ENCODE results near the gene NOTO. TPM values are rescaled to one million over a fixed set of nuclear protein-coding genes. Genes with fewer than 3 reads are reported as not detected.

NOTO gene
- polyA plus RNA-seq, 1 experiment, result not detected

DNA sequence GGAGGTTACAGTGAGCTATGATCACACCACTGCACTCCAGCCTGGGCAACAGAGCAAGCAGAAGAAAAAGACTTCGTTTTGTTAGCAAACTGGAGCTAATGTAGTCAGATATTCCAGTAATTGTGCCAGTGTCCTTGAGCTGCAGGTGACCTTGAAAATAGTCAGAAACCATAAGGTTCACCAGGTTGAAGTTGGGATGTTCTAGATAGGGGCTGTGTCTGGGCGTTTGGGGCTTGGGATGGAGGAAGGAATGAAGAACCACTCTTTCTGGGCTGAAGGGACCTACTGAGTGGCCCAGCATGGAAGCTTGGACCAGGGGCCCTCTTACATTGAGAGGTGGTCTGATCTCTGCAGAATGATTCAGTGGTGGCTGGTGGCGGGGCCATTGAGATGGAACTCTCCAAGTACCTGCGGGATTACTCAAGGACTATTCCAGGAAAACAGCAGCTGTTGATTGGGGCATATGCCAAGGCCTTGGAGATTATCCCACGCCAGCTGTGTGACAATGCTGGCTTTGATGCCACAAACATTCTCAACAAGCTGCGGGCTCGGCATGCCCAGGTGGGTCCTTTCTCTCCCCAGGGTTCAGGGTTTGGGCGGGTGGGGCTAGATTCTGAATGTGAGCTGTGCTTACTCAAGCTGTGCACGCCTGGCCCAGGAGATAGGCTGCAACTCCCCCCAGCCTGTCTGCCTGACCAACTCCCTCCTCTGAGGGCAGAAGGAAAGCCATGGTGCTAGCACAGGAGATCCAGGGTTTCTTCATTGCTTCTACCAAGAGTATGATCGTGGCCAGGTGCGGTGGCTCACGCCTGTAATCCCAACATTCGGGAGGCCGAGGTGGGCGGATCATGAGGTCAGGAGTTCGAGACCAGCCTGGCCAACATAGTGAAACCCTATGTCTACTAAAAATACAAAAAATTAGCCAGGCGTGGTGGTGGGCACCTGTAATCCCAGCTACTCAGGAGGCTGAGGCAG is 48.8 kb downstream of the NOTO start:
- Histone ChIP-seq H3K4me3 (ENCODE audit: low read depth, low read length) (no peak overlapping the region), H3K27me3 (ENCODE audit: control insufficient read depth, insufficient read depth, low read length) (no peaks in the 10 kb centered on the region), H3K9me3 (ENCODE audit: control insufficient read depth, insufficient read depth, low read length) (no peaks in the 10 kb centered on the region), H3K27ac (ENCODE audit: low read depth, low read length) (no peak overlapping the region)
- TF ChIP-seq, protein P1, sequence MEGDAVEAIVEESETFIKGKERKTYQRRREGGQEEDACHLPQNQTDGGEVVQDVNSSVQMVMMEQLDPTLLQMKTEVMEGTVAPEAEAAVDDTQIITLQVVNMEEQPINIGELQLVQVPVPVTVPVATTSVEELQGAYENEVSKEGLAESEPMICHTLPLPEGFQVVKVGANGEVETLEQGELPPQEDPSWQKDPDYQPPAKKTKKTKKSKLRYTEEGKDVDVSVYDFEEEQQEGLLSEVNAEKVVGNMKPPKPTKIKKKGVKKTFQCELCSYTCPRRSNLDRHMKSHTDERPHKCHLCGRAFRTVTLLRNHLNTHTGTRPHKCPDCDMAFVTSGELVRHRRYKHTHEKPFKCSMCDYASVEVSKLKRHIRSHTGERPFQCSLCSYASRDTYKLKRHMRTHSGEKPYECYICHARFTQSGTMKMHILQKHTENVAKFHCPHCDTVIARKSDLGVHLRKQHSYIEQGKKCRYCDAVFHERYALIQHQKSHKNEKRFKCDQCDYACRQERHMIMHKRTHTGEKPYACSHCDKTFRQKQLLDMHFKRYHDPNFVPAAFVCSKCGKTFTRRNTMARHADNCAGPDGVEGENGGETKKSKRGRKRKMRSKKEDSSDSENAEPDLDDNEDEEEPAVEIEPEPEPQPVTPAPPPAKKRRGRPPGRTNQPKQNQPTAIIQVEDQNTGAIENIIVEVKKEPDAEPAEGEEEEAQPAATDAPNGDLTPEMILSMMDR (IDR thresholded peaks at IDR 0.05; ENCODE audit: low read depth, low read length), result no peak
- POLR2A ChIA-PET, result interaction anchor here (0.6 to 1.5 kb wide), 4 partner anchors 17 to 868 kb away, joined by 3 to 6 read pairs (median 3); partner anchors contain the start of genes CCT7 and PRADC1
- no peak for DNase-seq (ENCODE audit: low read depth, low spot score)
- CTCF ChIA-PET, result interaction anchor here (0.6 kb wide), 1 partner anchor 20 kb away, joined by 3 read pairs; no protein-coding TSS in a partner anchor

DNA sequence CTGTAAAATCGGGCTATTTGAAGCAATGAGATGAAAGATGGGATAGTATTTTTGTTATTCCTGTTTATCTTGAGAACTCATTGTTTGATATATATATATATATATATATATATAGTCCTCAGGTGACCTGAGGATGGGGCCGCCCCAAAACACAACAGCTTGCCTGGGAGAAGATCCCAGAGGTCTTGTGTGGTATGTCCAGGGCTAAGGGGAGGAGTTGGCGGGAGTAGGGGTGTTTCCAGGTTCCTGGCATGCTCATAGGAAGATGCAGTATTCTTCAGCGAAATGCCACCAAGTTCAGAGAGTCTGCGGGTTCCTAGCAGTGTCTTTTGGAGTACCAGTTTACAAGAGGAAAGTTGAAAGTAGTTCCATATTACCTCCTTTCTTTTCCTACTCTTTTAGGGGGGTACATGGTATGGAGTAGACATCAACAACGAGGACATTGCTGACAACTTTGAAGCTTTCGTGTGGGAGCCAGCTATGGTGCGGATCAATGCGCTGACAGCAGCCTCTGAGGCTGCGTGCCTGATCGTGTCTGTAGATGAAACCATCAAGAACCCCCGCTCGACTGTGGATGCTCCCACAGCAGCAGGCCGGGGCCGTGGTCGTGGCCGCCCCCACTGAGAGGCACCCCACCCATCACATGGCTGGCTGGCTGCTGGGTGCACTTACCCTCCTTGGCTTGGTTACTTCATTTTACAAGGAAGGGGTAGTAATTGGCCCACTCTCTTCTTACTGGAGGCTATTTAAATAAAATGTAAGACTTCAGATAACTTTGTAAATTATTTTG is 50.1 kb downstream of the NOTO start:
- Histone ChIP-seq H3K9me3 (ENCODE audit: control insufficient read depth, insufficient read depth, low read length) (no peaks in the 10 kb centered on the region), H3K4me3 (ENCODE audit: low read depth, low read length) (no peak overlapping the region), H3K27me3 (ENCODE audit: control insufficient read depth, insufficient read depth, low read length) (no peaks in the 10 kb centered on the region), H3K27ac (ENCODE audit: low read depth, low read length) (no peak overlapping the region)
- POLR2A ChIA-PET, result interaction anchor here (1.1 to 1.5 kb wide), 2 partner anchors 18 to 19 kb away, joined by 3 to 6 read pairs; partner anchors contain the start of genes CCT7 and PRADC1
- CTCF ChIA-PET, result no interaction called here
- no peak for DNase-seq (ENCODE audit: low read depth, low spot score)
- TF ChIP-seq, protein P1 (IDR thresholded peaks at IDR 0.05; ENCODE audit: low read depth, low read length), result no peak

DNA sequence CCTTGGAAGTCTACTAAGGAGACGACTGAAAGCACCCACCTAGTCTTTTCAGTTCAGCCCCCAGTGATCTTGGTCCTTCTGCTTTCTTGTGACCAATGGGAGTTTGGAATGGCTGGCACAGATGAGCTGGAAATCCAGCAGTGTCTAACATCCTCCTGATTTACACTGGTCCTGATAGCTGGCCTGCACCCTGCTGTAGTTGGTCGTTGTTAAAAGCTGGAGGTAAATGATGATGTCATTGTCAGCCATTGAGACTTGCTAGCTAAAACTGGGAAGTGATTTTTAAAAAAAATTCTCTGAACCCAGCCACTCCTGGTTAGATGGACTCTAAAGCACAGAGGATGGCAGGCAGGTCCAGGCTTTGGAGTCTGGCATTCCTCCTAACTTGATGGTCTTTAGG is 51.0 kb downstream of the NOTO start:
- H3K9me3 ChIP-seq (ENCODE audit: control insufficient read depth, insufficient read depth, low read length), result no peaks in the 10 kb centered on the region
- CTCF ChIA-PET, result interaction anchor here (0.5 to 1.0 kb wide), 2 partner anchors 18 to 41 kb away, joined by 3 read pairs; no protein-coding TSS in a partner anchor
- no peaks in the 10 kb centered on the region for H3K27me3 ChIP-seq (ENCODE audit: control insufficient read depth, insufficient read depth, low read length)
- POLR2A ChIA-PET, result no interaction called here
- H3K4me3 ChIP-seq (ENCODE audit: low read depth, low read length), result no peak overlapping the region
- no peak for DNase-seq (ENCODE audit: low read depth, low spot score)
- H3K27ac ChIP-seq (ENCODE audit: low read depth, low read length), result no peak overlapping the region
- TF ChIP-seq, protein P1 (IDR thresholded peaks at IDR 0.05; ENCODE audit: low read depth, low read length), result no peak

DNA sequence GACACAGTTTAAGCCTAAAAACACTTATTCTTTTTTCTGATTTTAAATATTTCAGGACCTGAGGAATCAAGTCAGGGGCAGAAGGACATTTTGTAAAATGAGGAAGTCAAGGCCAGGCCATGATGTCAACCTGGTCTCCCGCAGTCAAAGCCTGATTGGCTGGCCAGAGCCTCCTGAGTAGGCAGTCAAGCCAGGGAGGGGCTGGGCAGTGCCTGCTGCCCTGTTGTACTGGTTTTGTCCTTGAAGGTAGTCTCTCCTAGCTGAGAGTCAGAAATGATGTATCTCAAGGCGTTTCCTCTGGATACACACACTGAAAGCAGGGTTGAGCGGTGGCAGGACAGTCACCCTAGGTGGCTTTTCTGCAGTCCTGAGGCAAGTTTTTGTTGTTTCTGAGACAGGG is 51.5 kb downstream of the NOTO start:
- no peak for DNase-seq (ENCODE audit: low read depth, low spot score)
- CTCF ChIA-PET, result interaction anchor here (1.0 kb wide), 1 partner anchor 42 kb away, joined by 3 read pairs; no protein-coding TSS in a partner anchor
- TF ChIP-seq, protein P1 (IDR thresholded peaks at IDR 0.05; ENCODE audit: low read depth, low read length), result no peak
- no peak overlapping the region for H3K4me3 ChIP-seq (ENCODE audit: low read depth, low read length)
- POLR2A ChIA-PET, result interaction anchor here (1.2 kb wide), 1 partner anchor 18 kb away, joined by 3 read pairs; no protein-coding TSS in a partner anchor
- no peaks in the 10 kb centered on the region for H3K9me3 ChIP-seq (ENCODE audit: control insufficient read depth, insufficient read depth, low read length)
- H3K27me3 ChIP-seq (ENCODE audit: control insufficient read depth, insufficient read depth, low read length), result no peaks in the 10 kb centered on the region
- H3K27ac ChIP-seq (ENCODE audit: low read depth, low read length), result no peak overlapping the region

All from AG04450 (cell line).